Natural killer cell (primary cell): ENCODE results near the gene NOS1AP. TPM values are rescaled to one million over a fixed set of nuclear protein-coding genes. Genes with fewer than 3 reads are reported as not detected.

ENCODE experiments used
- ATAC-seq, 3 donors: fragments of 150-1000 bp in 2 of 3; fragments of 200-7000 bp in 1 of 3; cut with Tn5 transposase; 1 replicate in 1 of 3; 2 replicates in 2 of 3; pipeline ENCODE4 v1.10.0; 2021; ENCODE audit warnings: mild to moderate bottlenecking in 2 of 3, moderate library complexity in 2 of 3
- DNase-seq, 2 donors: peaks; one replicate each; pipeline versions ENCODE4 v3.0.0 to v3.0.0-alpha.2; 2013 to 2021; ENCODE audit warnings: mixed read lengths in 1 of 2
- H3K27ac ChIP-seq: one replicate; pipeline ENCODE4 v1.5.1; 2013; ENCODE audit warnings: mild to moderate bottlenecking, low read length
- H3K27me3 ChIP-seq: one replicate; pipeline ENCODE4 v1.6.1; 2013; ENCODE audit warnings: low read length; ENCODE audit not compliant: control insufficient read depth, insufficient read depth
- H3K36me3 ChIP-seq: one replicate; pipeline ENCODE4 v1.6.1; 2013; ENCODE audit warnings: low read length; ENCODE audit not compliant: control insufficient read depth, insufficient read depth
- H3K4me1 ChIP-seq: one replicate; pipeline ENCODE4 v1.6.1; 2013; ENCODE audit warnings: low read length; ENCODE audit not compliant: control insufficient read depth, insufficient read depth
- H3K4me3 ChIP-seq: one replicate; pipeline ENCODE4 v1.5.1; 2013; ENCODE audit warnings: low read length
- H3K9me3 ChIP-seq: one replicate; pipeline ENCODE4 v1.6.1; 2013; ENCODE audit warnings: low read length; ENCODE audit not compliant: control insufficient read depth, insufficient read depth
- H3K27ac Mint-ChIP-seq, 2 donors: one replicate each; pipeline ENCODE4 v1.8.0; 2022; ENCODE audit warnings: mild to moderate bottlenecking in 2 of 2, mixed read lengths in 2 of 2, moderate library complexity in 1 of 2
- H3K27me3 Mint-ChIP-seq, 2 donors: one replicate each; pipeline ENCODE4 v1.8.0; 2022; ENCODE audit warnings: low read depth in 2 of 2, mixed read lengths in 2 of 2
- H3K36me3 Mint-ChIP-seq: one replicate; pipeline ENCODE4 v1.8.0; 2022; ENCODE audit warnings: mixed read lengths
- H3K4me1 Mint-ChIP-seq, 2 donors: one replicate each; pipeline ENCODE4 v1.8.0; 2022; ENCODE audit warnings: mixed read lengths in 2 of 2
- H3K4me3 Mint-ChIP-seq: one replicate; pipeline ENCODE4 v1.8.0; 2022; ENCODE audit warnings: mild to moderate bottlenecking, moderate library complexity, mixed read lengths
- H3K9me3 Mint-ChIP-seq, 2 donors: one replicate each; pipeline ENCODE4 v1.8.0; 2022; ENCODE audit warnings: mixed read lengths in 2 of 2
- WGBS: methylation state at CpG from one replicate; pipeline ENCODE4 v1.1.7; 2013; ENCODE audit warnings: missing lambda C conversion rate; ENCODE audit not compliant: insufficient coverage; 5-methylcytosine and 5-hydroxymethylcytosine counted together
- intact Hi-C: fragments of 100-400 bp; cut with micrococcal nuclease; formaldehyde crosslinking; loops from one replicate; pipeline ENCODE4 v1.14.2; 2022
- total RNA-seq, 4 donors: library from RNA; stranded (reverse); fragments of 120-200 nt in 1 of 4; gene quantifications; one replicate each; pipeline versions ENCODE4 v1.2.3 to v1.2.4, GENCODE V29; 2013 to 2022
- TF ChIP-seq, protein P1 (sequence below): fragments of 200-600 bp; IDR thresholded peaks from one replicate; pipeline ENCODE4 v1.8.0; 2022; ENCODE audit warnings: antibody characterized with exemption

Gene NOS1AP
- total RNA-seq, 3 donors from 2014 or later (not counting 1 experiment from before 2014, with no cell fraction given): 0.09 to 0.20 TPM; not detected in 1

GRCh38 chr1:162321809-162322422 is 252.4 kb downstream of the NOS1AP start:
- Histone ChIP-seq H3K27me3 (no peaks in the 10 kb centered on the region), H3K9me3 (no peaks in the 10 kb centered on the region), H3K4me3 (no peak overlapping the region), H3K27ac (no peak overlapping the region), H3K4me1 (peaks cover 6% of the 10 kb centered on the region), H3K36me3 (no peaks in the 10 kb centered on the region)
- no peak for DNase-seq
- H3K27ac Mint-ChIP-seq: no peak overlapping the region
- TF ChIP-seq, protein P1, sequence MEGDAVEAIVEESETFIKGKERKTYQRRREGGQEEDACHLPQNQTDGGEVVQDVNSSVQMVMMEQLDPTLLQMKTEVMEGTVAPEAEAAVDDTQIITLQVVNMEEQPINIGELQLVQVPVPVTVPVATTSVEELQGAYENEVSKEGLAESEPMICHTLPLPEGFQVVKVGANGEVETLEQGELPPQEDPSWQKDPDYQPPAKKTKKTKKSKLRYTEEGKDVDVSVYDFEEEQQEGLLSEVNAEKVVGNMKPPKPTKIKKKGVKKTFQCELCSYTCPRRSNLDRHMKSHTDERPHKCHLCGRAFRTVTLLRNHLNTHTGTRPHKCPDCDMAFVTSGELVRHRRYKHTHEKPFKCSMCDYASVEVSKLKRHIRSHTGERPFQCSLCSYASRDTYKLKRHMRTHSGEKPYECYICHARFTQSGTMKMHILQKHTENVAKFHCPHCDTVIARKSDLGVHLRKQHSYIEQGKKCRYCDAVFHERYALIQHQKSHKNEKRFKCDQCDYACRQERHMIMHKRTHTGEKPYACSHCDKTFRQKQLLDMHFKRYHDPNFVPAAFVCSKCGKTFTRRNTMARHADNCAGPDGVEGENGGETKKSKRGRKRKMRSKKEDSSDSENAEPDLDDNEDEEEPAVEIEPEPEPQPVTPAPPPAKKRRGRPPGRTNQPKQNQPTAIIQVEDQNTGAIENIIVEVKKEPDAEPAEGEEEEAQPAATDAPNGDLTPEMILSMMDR: no peak
- H3K36me3 Mint-ChIP-seq: no peaks in the 10 kb centered on the region
- no peaks in the 10 kb centered on the region for H3K9me3 Mint-ChIP-seq
- intact Hi-C loops: no loop called here
- 92% methylated on average over 2 of the region's 6 CpGs for WGBS
- ATAC-seq: no peak
- H3K4me3 Mint-ChIP-seq: no peak overlapping the region
- H3K4me1 Mint-ChIP-seq: peaks cover 7 to 12% of the 10 kb centered on the region in 2 donors
- peaks cover 31 to 38% of the 10 kb centered on the region in 2 donors for H3K27me3 Mint-ChIP-seq

GRCh38 chr1:162323023-162323422 is 253.5 kb downstream of the NOS1AP start:
- DNase-seq (no peak), ATAC-seq (no peak)
- Histone ChIP-seq H3K4me3 (no peak overlapping the region), H3K27me3 (no peaks in the 10 kb centered on the region), H3K4me1 (peaks cover 3% of the 10 kb centered on the region), H3K27ac (no peak overlapping the region), H3K36me3 (no peaks in the 10 kb centered on the region), H3K9me3 (no peaks in the 10 kb centered on the region)
- Mint-ChIP-seq H3K4me1 (peaks cover 6 to 11% of the 10 kb centered on the region in 2 donors), H3K4me3 (no peak overlapping the region), H3K27me3 (peaks cover 26 to 38% of the 10 kb centered on the region in 2 donors), H3K36me3 (no peaks in the 10 kb centered on the region), H3K9me3 (no peaks in the 10 kb centered on the region), H3K27ac (no peak overlapping the region)
- 98% methylated on average over 5 of the region's 5 CpGs for WGBS
- TF ChIP-seq, protein P1: no peak
- intact Hi-C loops: no loop called here

- no peak overlapping the region for H3K4me3 ChIP-seq
- Mint-ChIP-seq H3K9me3 (no peaks in the 10 kb centered on the region), H3K4me1 (peaks cover 3 to 5% of the 10 kb centered on the region in 2 donors), H3K27me3 (peaks cover 15 to 30% of the 10 kb centered on the region in 2 donors), H3K36me3 (no peaks in the 10 kb centered on the region), H3K4me3 (no peak overlapping the region), H3K27ac (no peak overlapping the region)
- ATAC-seq (no peak), DNase-seq (no peak)
- no peaks in the 10 kb centered on the region for H3K9me3 ChIP-seq
- H3K27me3 ChIP-seq: no peaks in the 10 kb centered on the region
- H3K4me1 ChIP-seq: peaks cover 3% of the 10 kb centered on the region
- TF ChIP-seq, protein P1: no peak
- intact Hi-C loops: no loop called here
- no peaks in the 10 kb centered on the region for H3K36me3 ChIP-seq
- WGBS: 54% methylated on average over 2 of the region's 2 CpGs
- H3K27ac ChIP-seq: no peak overlapping the region
These were observed 254.9 kb downstream of the NOS1AP start for GRCh38 chr1:162324396-162324795.

DNA sequence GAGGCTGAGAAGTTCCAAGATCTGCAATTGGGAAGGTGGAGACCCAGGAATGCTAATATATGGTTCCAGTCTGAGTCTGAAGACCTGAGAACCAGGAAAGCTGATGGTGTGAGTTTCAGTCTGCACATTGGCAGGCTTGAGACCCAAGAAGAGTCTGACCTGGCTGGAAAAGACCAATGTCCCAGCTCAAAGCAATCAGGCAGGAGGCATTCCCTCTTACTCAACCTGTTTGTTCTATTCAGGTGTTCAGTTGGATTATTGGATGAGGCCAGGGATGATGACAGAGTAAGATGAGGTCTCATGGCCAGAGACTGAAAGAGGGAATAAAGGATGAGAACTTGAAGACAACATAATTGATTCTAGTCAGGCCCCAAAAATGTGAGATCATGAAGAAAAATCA is 257.1 kb downstream of the NOS1AP start:
- no peak overlapping the region for H3K4me3 Mint-ChIP-seq
- Histone ChIP-seq H3K4me1 (peaks cover 3% of the 10 kb centered on the region), H3K27me3 (no peaks in the 10 kb centered on the region), H3K9me3 (no peaks in the 10 kb centered on the region), H3K36me3 (no peaks in the 10 kb centered on the region), H3K27ac (no peak overlapping the region), H3K4me3 (no peak overlapping the region)
- H3K4me1 Mint-ChIP-seq: no peaks in the 10 kb centered on the region
- intact Hi-C loops: no loop called here
- H3K27me3 Mint-ChIP-seq: peaks cover 9 to 30% of the 10 kb centered on the region in 2 donors
- ATAC-seq (no peak), DNase-seq (no peak)
- TF ChIP-seq, protein P1: no peak
- no peak overlapping the region for H3K27ac Mint-ChIP-seq
- H3K36me3 Mint-ChIP-seq: no peaks in the 10 kb centered on the region
- H3K9me3 Mint-ChIP-seq: no peaks in the 10 kb centered on the region
